HG03460 (cell line): ENCODE results near the gene LPGAT1.

Experiments used
- ATAC-seq: cut with Tn5 transposase; IDR thresholded peaks from one replicate; pipeline ENCODE4 v1.9.1; 2021; ENCODE audit not compliant: unreplicated experiment

LPGAT1 gene

GRCh38 chr1:211828584-211829342, 1.8 kb downstream of the LPGAT1 start:
- ATAC-seq: no peak

GRCh38 chr1:211827051-211827450, 3.5 kb downstream of the LPGAT1 start:
- no peak for ATAC-seq

GRCh38 chr1:211825980-211826379, 4.6 kb downstream of the LPGAT1 start:
- ATAC-seq: no peak

- ATAC-seq: no peak
Measured at GRCh38 chr1:211822677-211823407, 7.7 kb downstream of the LPGAT1 start.

- no peak for ATAC-seq
Measured at GRCh38 chr1:211816586-211816985, 14.0 kb downstream of the LPGAT1 start.

GRCh38 chr1:211814313-211814712, 16.2 kb downstream of the LPGAT1 start:
- no peak for ATAC-seq

GRCh38 chr1:211813590-211813989, 17.0 kb downstream of the LPGAT1 start:
- ATAC-seq: no peak

GRCh38 chr1:211812584-211812983, 18.0 kb downstream of the LPGAT1 start:
- no peak for ATAC-seq

GRCh38 chr1:211811848-211812247, 18.7 kb downstream of the LPGAT1 start:
- ATAC-seq: no peak

GRCh38 chr1:211811126-211811525, 19.4 kb downstream of the LPGAT1 start:
- ATAC-seq: no peak

GRCh38 chr1:211808475-211808874, 22.1 kb downstream of the LPGAT1 start:
- no peak for ATAC-seq

- ATAC-seq: no peak
Measured at GRCh38 chr1:211804915-211805314, 25.6 kb downstream of the LPGAT1 start.

- ATAC-seq: no peak
Measured at GRCh38 chr1:211800925-211801607, 29.5 kb downstream of the LPGAT1 start.

GRCh38 chr1:211797994-211798393, 32.6 kb downstream of the LPGAT1 start:
- no peak for ATAC-seq

- no peak for ATAC-seq
Measured at GRCh38 chr1:211791979-211792378, 38.6 kb downstream of the LPGAT1 start.

- no peak for ATAC-seq
Measured at GRCh38 chr1:211789641-211790464, 40.7 kb downstream of the LPGAT1 start.

- ATAC-seq: no peak
Measured at GRCh38 chr1:211788626-211789025, 41.9 kb downstream of the LPGAT1 start.

- no peak for ATAC-seq
Measured at GRCh38 chr1:211783897-211784296, 46.7 kb downstream of the LPGAT1 start.

GRCh38 chr1:211783266-211783665, 47.3 kb downstream of the LPGAT1 start:
- ATAC-seq: no peak

- no peak for ATAC-seq
Measured at GRCh38 chr1:211781260-211781659, 49.3 kb downstream of the LPGAT1 start.

GRCh38 chr1:211775170-211775569, 55.4 kb downstream of the LPGAT1 start:
- no peak for ATAC-seq
